Kidney epithelial cell (primary cell): ENCODE measurements around the gene EHD4. TPM values are rescaled to one million over a fixed set of nuclear protein-coding genes. Genes with fewer than 3 reads are reported as not detected.

ENCODE experiments used
- DNase-seq: peaks from one replicate; pipeline ENCODE4 v3.0.0-alpha.2; 2010; ENCODE audit warnings: low read depth
- H3K27me3 ChIP-seq: 2 replicates; pipeline ENCODE4 v1.6.0; 2011; ENCODE audit warnings: low read length; ENCODE audit not compliant: control insufficient read depth, insufficient read depth
- H3K36me3 ChIP-seq: 2 replicates; pipeline ENCODE4 v1.5.1; 2011; ENCODE audit warnings: low read length; ENCODE audit not compliant: control insufficient read depth, insufficient read depth
- H3K4me3 ChIP-seq: 2 replicates; pipeline ENCODE4 v1.5.1; 2011; ENCODE audit warnings: low read depth, mild to moderate bottlenecking, control low read depth, low read length
- CTCF ChIP-seq: IDR thresholded peaks from 2 replicates; pipeline ENCODE4 v1.5.1; 2011; ENCODE audit warnings: mild to moderate bottlenecking, moderate library complexity, low read length, control low read depth, inconsistent platforms; ENCODE audit not compliant: insufficient read depth, poor library complexity, severe bottlenecking
- total RNA-seq: library from RNA; depleted of rRNA; stranded (reverse); fragments of >200 nt; gene quantifications from 2 replicates; pipeline ENCODE4 v1.2.3, GENCODE V29; 2015

EHD4 gene
- total RNA-seq, 1 donor from 2014 or later: 30.1 TPM

DNA sequence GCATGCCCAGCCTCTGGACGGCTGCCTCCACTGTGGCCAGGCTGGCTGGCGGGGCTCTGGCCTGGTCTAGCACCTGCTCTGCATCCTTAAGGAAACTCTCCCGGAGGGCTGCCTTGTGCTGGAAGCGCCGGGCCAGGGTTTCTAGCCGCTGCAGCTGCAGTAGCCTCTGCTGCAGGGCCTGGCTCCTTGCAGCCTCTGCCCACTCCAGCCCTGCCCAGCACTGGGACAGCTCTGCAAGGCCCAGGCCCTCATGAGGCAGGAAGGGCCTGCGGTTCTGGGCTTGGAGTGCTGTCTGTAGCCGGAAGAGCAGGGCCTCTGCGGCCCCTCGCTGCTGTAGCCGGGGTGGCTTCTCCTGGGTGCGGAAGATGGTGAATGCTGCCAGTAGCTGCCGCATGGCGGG lies 86.5 kb downstream of the EHD4 start:
- H3K4me3 ChIP-seq: no peak overlapping the region
- H3K27me3 ChIP-seq: peaks cover 10% of the 10 kb centered on the region
- no peak for TF ChIP-seq CTCF
- no peaks in the 10 kb centered on the region for H3K36me3 ChIP-seq
- DNase-seq: no peak

DNA sequence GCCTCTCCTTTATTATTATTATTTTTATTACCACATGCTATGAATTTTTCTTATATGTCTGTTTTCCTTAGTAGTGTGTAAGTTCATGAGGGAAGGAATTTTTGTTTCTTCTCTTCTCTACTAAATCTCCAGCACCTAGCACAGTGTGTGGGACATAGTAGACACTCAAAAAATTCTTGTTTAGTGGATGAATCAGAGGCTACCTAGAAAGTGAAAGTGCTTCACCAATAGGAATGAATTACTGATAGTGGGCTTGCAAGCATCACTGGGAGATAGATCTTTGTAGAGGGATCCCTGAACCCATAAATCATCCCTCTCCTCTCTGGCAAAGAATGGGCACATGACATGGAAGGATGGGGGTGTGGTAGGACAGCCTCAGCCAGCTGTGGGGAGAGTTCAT lies 87.0 kb downstream of the EHD4 start:
- Histone ChIP-seq H3K27me3 (peaks cover 15% of the 10 kb centered on the region), H3K4me3 (no peak overlapping the region), H3K36me3 (no peaks in the 10 kb centered on the region)
- no peak for TF ChIP-seq CTCF
- no peak for DNase-seq

DNA sequence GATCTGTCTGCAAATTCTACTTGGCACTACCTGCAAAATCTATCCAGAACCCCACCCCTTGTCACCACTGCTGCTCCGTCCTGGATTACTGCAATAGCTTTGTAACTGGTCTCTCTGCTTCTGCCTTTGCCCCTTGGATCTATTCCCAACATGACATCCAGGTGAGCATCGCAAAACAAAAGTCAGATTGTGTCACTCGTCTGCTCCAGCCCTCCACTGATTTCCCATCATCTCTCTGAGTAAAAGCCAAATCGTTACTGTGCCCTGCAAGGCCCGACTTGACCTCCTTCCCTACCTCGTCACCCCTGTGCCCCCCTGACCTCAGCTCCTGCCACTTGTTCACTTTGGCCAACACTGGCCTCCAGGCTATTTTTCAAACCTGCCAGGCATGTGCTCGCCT lies 87.9 kb downstream of the EHD4 start:
- TF ChIP-seq CTCF: no peak
- H3K27me3 ChIP-seq: peaks cover 16% of the 10 kb centered on the region
- no peak overlapping the region for H3K4me3 ChIP-seq
- no peaks in the 10 kb centered on the region for H3K36me3 ChIP-seq
- no peak for DNase-seq

GRCh38 chr15:41883484-41883825 lies 88.9 kb downstream of the EHD4 start:
- Histone ChIP-seq H3K4me3 (no peak overlapping the region), H3K27me3 (peaks cover 16% of the 10 kb centered on the region)
- TF ChIP-seq CTCF: no peak

GRCh38 chr15:41882689-41883483 lies 89.5 kb downstream of the EHD4 start:
- H3K27me3 ChIP-seq: peaks cover 16% of the 10 kb centered on the region
- H3K4me3 ChIP-seq: no peak overlapping the region
- no peak for TF ChIP-seq CTCF
- H3K36me3 ChIP-seq: no peaks in the 10 kb centered on the region
- DNase-seq: no peak

More at GRCh38 chr15:41883484-41883825, 88.9 kb downstream of the EHD4 start:
- H3K36me3 ChIP-seq: no peaks in the 10 kb centered on the region
- DNase-seq: no peak
